B cell (primary cell): ENCODE results near the gene HMGB2. TPM values are rescaled to one million over a fixed set of nuclear protein-coding genes. Genes with fewer than 3 reads are reported as not detected.
A peak's percentile ranks its signal among the peaks of the same experiment; 100 is the strongest.

Experiments used
- ATAC-seq: fragments of 200-7000 bp; cut with Tn5 transposase; one replicate; pipeline ENCODE4 v1.10.0; 2021; ENCODE audit warnings: low read depth, mild to moderate bottlenecking, moderate number of reproducible peaks, moderate library complexity
- CTCF ChIA-PET: fragments of 350-600 bp; sonication (Branson Sonifier 250); formaldehyde crosslinking; loops from one replicate; lab custom pipeline; 2021; ENCODE audit warnings: antibody characterized with exemption, inconsistent platforms; lab: Charles Lee
- POLR2A ChIA-PET: fragments of 350-600 bp; sonication (Branson Sonifier 250); formaldehyde crosslinking; loops from one replicate; lab custom pipeline; 2021; ENCODE audit warnings: antibody characterized with exemption; lab: Charles Lee
- DNase-seq: peaks from one replicate; pipeline ENCODE4 v3.0.0; 2013
- H2AFZ ChIP-seq: 2 replicates; pipeline ENCODE4 v1.6.1; 2012; ENCODE audit warnings: mild to moderate bottlenecking, low read depth, low read length; ENCODE audit not compliant: insufficient read depth, poor library complexity, severe bottlenecking
- H3K27ac ChIP-seq, 2 donors: 1 replicate in 1 of 2; 2 replicates in 1 of 2; pipeline ENCODE4 v1.5.1; 2012 to 2013; ENCODE audit warnings: low read length in 2 of 2, mild to moderate bottlenecking in 2 of 2, moderate library complexity in 1 of 2
- H3K27me3 ChIP-seq, 4 experiments: fragments of 200-600 bp in 1 of 4; sonication (generic) in 1 of 4; replicated peaks in 1 of 4; 1 replicate in 2 of 4; 2 replicates in 2 of 4; pipeline versions ENCODE4 v1.6.1 to v1.7.0; 2013 to 2016; ENCODE audit warnings: low read length in 3 of 4, mild to moderate bottlenecking in 2 of 4, mixed read lengths in 1 of 4, moderate library complexity in 1 of 4; ENCODE audit not compliant: insufficient read depth in 4 of 4, control insufficient read depth in 3 of 4; ENCODE audit errors: control extremely low read depth in 1 of 4
- H3K36me3 ChIP-seq, 2 experiments: replicated peaks in 1 of 2; 1 replicate in 1 of 2; 2 replicates in 1 of 2; pipeline versions ENCODE4 v1.6.1 to v1.7.1; 2013; ENCODE audit warnings: low read length in 1 of 2; ENCODE audit not compliant: insufficient read depth in 2 of 2, control insufficient read depth in 1 of 2; ENCODE audit errors: control extremely low read depth in 1 of 2, extremely low read depth in 1 of 2
- H3K4me1 ChIP-seq, 2 donors: fragments of 200-600 bp in 1 of 2; sonication (generic) in 1 of 2; 1 replicate in 1 of 2; 2 replicates in 1 of 2; pipeline versions ENCODE4 v1.5.1 to v1.6.1; 2013 to 2017; ENCODE audit warnings: low read length in 2 of 2; ENCODE audit not compliant: control insufficient read depth in 2 of 2, insufficient read depth in 2 of 2
- H3K4me2 ChIP-seq: replicated peaks from 2 replicates; pipeline ENCODE3; 2012; ENCODE audit warnings: mild to moderate bottlenecking, low read depth, low read length; ENCODE audit not compliant: poor library complexity, severe bottlenecking
- H3K4me3 ChIP-seq, 5 experiments: fragments of 200-600 bp in 1 of 5; sonication (generic) in 1 of 5; 1 replicate in 3 of 5; 2 replicates in 2 of 5; pipeline versions ENCODE4 v1.5.1 to v1.7.0; 2011 to 2016; ENCODE audit warnings: low read length in 4 of 5, mild to moderate bottlenecking in 4 of 5, low read depth in 2 of 5, control low read depth in 1 of 5, moderate library complexity in 1 of 5; ENCODE audit not compliant: insufficient read depth in 1 of 5; ENCODE audit errors: control extremely low read depth in 1 of 5, extremely low read depth in 1 of 5
- H3K79me2 ChIP-seq: fragments of 200-600 bp; sonication (generic); one replicate; pipeline ENCODE4 v1.6.0; 2016; ENCODE audit warnings: low read length; ENCODE audit not compliant: control insufficient read depth, insufficient read depth
- H3K9ac ChIP-seq: fragments of 200-600 bp; sonication (generic); 2 replicates; pipeline ENCODE4 v1.6.1; 2017; ENCODE audit warnings: mild to moderate bottlenecking, low read length, moderate library complexity
- H3K9me3 ChIP-seq, 3 donors: one replicate each; pipeline versions ENCODE4 v1.6.1 to v1.7.1; 2013; ENCODE audit warnings: low read length in 2 of 3; ENCODE audit not compliant: control insufficient read depth in 2 of 3, insufficient read depth in 1 of 3; ENCODE audit errors: control extremely low read depth in 1 of 3
- H4K20me1 ChIP-seq: 2 replicates; pipeline ENCODE4 v1.6.0; 2012; ENCODE audit warnings: mild to moderate bottlenecking, low read length; ENCODE audit not compliant: insufficient read depth, control insufficient read depth, poor library complexity, severe bottlenecking
- H3K27ac Mint-ChIP-seq: one replicate; pipeline ENCODE4 v1.8.0; 2021; ENCODE audit warnings: mixed read lengths
- H3K27me3 Mint-ChIP-seq: one replicate; pipeline ENCODE4 v1.8.0; 2021; ENCODE audit warnings: mixed read lengths
- H3K4me1 Mint-ChIP-seq: one replicate; pipeline ENCODE4 v1.8.0; 2021; ENCODE audit warnings: mixed read lengths
- H3K4me3 Mint-ChIP-seq: one replicate; pipeline ENCODE4 v1.8.0; 2021; ENCODE audit warnings: mixed read lengths
- H3K9me3 Mint-ChIP-seq: one replicate; pipeline ENCODE4 v1.8.0; 2022; ENCODE audit warnings: mixed read lengths; ENCODE audit not compliant: insufficient read depth
- CTCF ChIP-seq: fragments of 200-600 bp; IDR thresholded peaks from one replicate; pipeline ENCODE4 v1.8.0; 2022; ENCODE audit warnings: antibody characterized with exemption, mild to moderate bottlenecking
- EZH2 ChIP-seq: IDR thresholded peaks from 2 replicates; pipeline ENCODE4 v1.6.1; 2012; ENCODE audit warnings: borderline replicate concordance, low read depth, mild to moderate bottlenecking, moderate library complexity, low read length; ENCODE audit not compliant: insufficient read depth, poor library complexity, severe bottlenecking
- WGBS: methylation state at CpG from one replicate; pipeline ENCODE4 v1.1.5; 2013; ENCODE audit warnings: missing lambda C conversion rate; ENCODE audit not compliant: insufficient coverage; 5-methylcytosine and 5-hydroxymethylcytosine counted together
- intact Hi-C: fragments of 100-400 bp; cut with micrococcal nuclease; formaldehyde crosslinking; loops from one replicate; pipeline ENCODE4 v1.10.0; 2022
- polyA plus RNA-seq: library from polyadenylated mRNA; depleted of rRNA; stranded (reverse); fragments of >200 nt; gene quantifications from 2 replicates; pipeline ENCODE4 v1.2.3, GENCODE V29; 2012
- total RNA-seq, 2 donors: library from RNA; stranded (reverse); fragments of 120-200 nt in 1 of 2; gene quantifications; 1 replicate in 1 of 2; 2 replicates in 1 of 2; pipeline versions ENCODE4 v1.2.3 to v1.2.4, GENCODE V29; 2013 to 2022

Gene HMGB2
- total and polyA plus RNA-seq, 2 donors (not counting 1 experiment from before 2014, with no cell fraction given), result 44.1 to 82.5 TPM

- Mint-ChIP-seq H3K27me3 (peaks cover 3% of the 10 kb centered on the region), H3K4me3 (peak within 1 kb of the TSS; percentile 100), H3K9me3 (no peaks in the 10 kb centered on the region), H3K27ac (peak within 1 kb of the TSS; percentile 88), H3K4me1 (peaks cover 21% of the 10 kb centered on the region)
- intact Hi-C loops, result loop anchor here (1.0 to 5.0 kb wide), 2 partner anchors 36 to 47 kb away; partner anchors contain the start of gene HMGB2
- Histone ChIP-seq H3K9me3 (no peaks in the 10 kb centered on the region), H3K36me3 (no peaks in the 10 kb centered on the region), H3K27me3 (peaks cover 0 to 2% (median 0%) of the 10 kb centered on the region in 4 experiments), H3K4me3 (peak within 1 kb of the TSS; percentile 81 to 100 (median 99)), H4K20me1 (no peaks in the 10 kb centered on the region), H3K4me2 (peak within 1 kb of the TSS; percentile 99), H3K4me1 (peaks cover 9 to 12% of the 10 kb centered on the region in 2 donors), H3K27ac (peak within 1 kb of the TSS; percentile 84 to 88), H3K79me2 (peaks cover 6% of the 10 kb centered on the region), H2AFZ (peak within 1 kb of the TSS; percentile 99), H3K9ac (peak within 1 kb of the TSS; percentile 94)
- CTCF ChIA-PET, result interaction anchor here (1.0 to 3.9 kb wide), 5 partner anchors 14 to 201 kb away, joined by 3 to 28 read pairs (median 4); partner anchors contain the start of gene HMGB2
- POLR2A ChIA-PET, result interaction anchor here (0.7 to 4.5 kb wide), 6 partner anchors 37 to 913 kb away, joined by 3 to 134 read pairs (median 6); partner anchors contain the start of genes CEP44, FBXO8, GALNT7 and HMGB2
- peak; percentile 83 for ATAC-seq
- no peak for TF ChIP-seq EZH2
- TF ChIP-seq CTCF, result no peak
- WGBS, result under 1% methylated on average over 68 of the region's 72 CpGs
- peak; percentile 99 for DNase-seq
Measured at GRCh38 chr4:173370477-173371291, 36.5 kb upstream of the HMGB2 start, which contains the start of gene SAP30. Gene SAP30 (plus strand): TSS chr4:173370954. CDS start chr4:173371183, 229 bp downstream.
